Mesendoderm (in vitro differentiated cells): Measurements from ENCODE around the gene MTF2.

ENCODE experiments used
- DNase-seq: peaks from one replicate; pipeline ENCODE4 v3.0.0; 2013
- H2AK5ac ChIP-seq: 2 replicates; pipeline ENCODE4 v1.6.1; 2013; ENCODE audit warnings: low read length, inconsistent platforms
- H2BK120ac ChIP-seq: 2 replicates; pipeline ENCODE4 v1.6.1; 2013; ENCODE audit warnings: low read depth, mild to moderate bottlenecking, low read length, moderate library complexity, mixed read lengths
- H2BK15ac ChIP-seq: replicated peaks from 2 replicates; pipeline ENCODE4 v1.6.1; 2013; ENCODE audit warnings: low read depth, mild to moderate bottlenecking, moderate library complexity
- H2BK5ac ChIP-seq: 2 replicates; pipeline ENCODE4 v1.6.1; 2013; ENCODE audit warnings: low read length, inconsistent platforms
- H3K18ac ChIP-seq: 2 replicates; pipeline ENCODE4 v1.6.1; 2013; ENCODE audit warnings: mild to moderate bottlenecking, low read length, mixed read lengths
- H3K23ac ChIP-seq: one replicate; pipeline ENCODE4 v1.6.1; 2013; ENCODE audit warnings: low read length
- H3K27ac ChIP-seq: 2 replicates; pipeline ENCODE4 v1.5.1; 2013; ENCODE audit warnings: low read depth, mild to moderate bottlenecking, inconsistent platforms, low read length, moderate library complexity
- H3K27me3 ChIP-seq: 2 replicates; pipeline ENCODE4 v1.6.1; 2013; ENCODE audit warnings: low read length, control low read depth, mild to moderate bottlenecking, inconsistent platforms; ENCODE audit not compliant: insufficient read depth, poor library complexity
- H3K36me3 ChIP-seq: 2 replicates; pipeline ENCODE4 v1.6.1; 2013; ENCODE audit warnings: low read length, inconsistent platforms; ENCODE audit not compliant: control insufficient read depth, insufficient read depth
- H3K4ac ChIP-seq: one replicate; pipeline ENCODE4 v1.6.1; 2013; ENCODE audit warnings: low read depth, mild to moderate bottlenecking, low read length, moderate library complexity
- H3K4me1 ChIP-seq: 2 replicates; pipeline ENCODE4 v1.6.1; 2013; ENCODE audit warnings: low read depth, low read length, inconsistent platforms; ENCODE audit not compliant: control insufficient read depth
- H3K4me2 ChIP-seq: 2 replicates; pipeline ENCODE4 v1.6.1; 2013; ENCODE audit warnings: low read length
- H3K4me3 ChIP-seq: 2 replicates; pipeline ENCODE4 v1.5.1; 2013; ENCODE audit warnings: mild to moderate bottlenecking, low read length
- H3K56ac ChIP-seq: one replicate; pipeline ENCODE4 v1.6.1; 2013; ENCODE audit warnings: low read length
- H3K79me1 ChIP-seq: 2 replicates; pipeline ENCODE4 v1.6.1; 2013; ENCODE audit warnings: low read length, inconsistent platforms
- H3K79me2 ChIP-seq: 2 replicates; pipeline ENCODE4 v1.6.1; 2013; ENCODE audit warnings: mild to moderate bottlenecking, low read length; ENCODE audit not compliant: control insufficient read depth, insufficient read depth
- H3K9ac ChIP-seq: 2 replicates; pipeline ENCODE4 v1.6.1; 2013; ENCODE audit warnings: low read length, inconsistent platforms
- H4K5ac ChIP-seq: one replicate; pipeline ENCODE4 v1.6.1; 2013; ENCODE audit warnings: low read length
- H4K8ac ChIP-seq: one replicate; pipeline ENCODE4 v1.6.1; 2013; ENCODE audit warnings: low read depth, mild to moderate bottlenecking, control low read depth, low read length, moderate library complexity
- WGBS: extraction: QIAGEN DNeasy Blood & Tissue Kit; methylation state at CpG from one replicate; pipeline ENCODE4 v1.1.7; 2013; ENCODE audit warnings: low lambda C conversion rate, missing lambda C conversion rate; ENCODE audit not compliant: insufficient coverage; ENCODE audit errors: extremely low coverage; 5-methylcytosine and 5-hydroxymethylcytosine counted together

Gene MTF2

DNA sequence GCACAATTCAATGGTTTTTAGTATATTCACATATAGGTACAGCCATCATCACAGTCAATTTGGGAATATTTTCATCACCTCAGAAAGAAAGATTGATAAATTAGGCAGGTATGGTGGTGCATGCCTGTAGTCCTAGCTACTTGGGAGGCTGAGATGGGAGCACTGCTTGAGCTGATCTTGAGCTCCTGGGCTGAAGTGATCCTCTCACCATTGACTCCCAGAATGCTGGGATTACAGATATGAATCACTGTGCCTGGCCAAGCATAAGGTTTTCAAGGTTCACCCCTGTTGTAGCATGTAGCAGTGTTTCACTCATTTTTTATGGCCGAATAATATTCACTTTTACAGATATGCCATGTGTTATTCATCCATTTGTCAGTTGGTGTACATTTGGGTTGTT is 44.7 kb upstream of the MTF2 start:
- Histone ChIP-seq H3K27ac (no peak overlapping the region), H2BK15ac (no peak overlapping the region), H3K4ac (no peak overlapping the region), H4K5ac (no peak overlapping the region), H3K79me2 (no peaks in the 10 kb centered on the region), H2BK120ac (no peak overlapping the region), H3K23ac (no peak overlapping the region), H3K4me2 (no peak overlapping the region), H3K18ac (no peak overlapping the region), H3K9ac (no peak overlapping the region), H3K4me1 (no peaks in the 10 kb centered on the region), H3K79me1 (no peaks in the 10 kb centered on the region), H3K56ac (no peak overlapping the region), H3K27me3 (no peaks in the 10 kb centered on the region), H3K4me3 (no peak overlapping the region), H4K8ac (no peak overlapping the region), H2BK5ac (no peak overlapping the region), H2AK5ac (no peak overlapping the region), H3K36me3 (no peaks in the 10 kb centered on the region)
- DNase-seq, result no peak
- WGBS, result no CpG with 5 or more reads among the region's 1 CpG

DNA sequence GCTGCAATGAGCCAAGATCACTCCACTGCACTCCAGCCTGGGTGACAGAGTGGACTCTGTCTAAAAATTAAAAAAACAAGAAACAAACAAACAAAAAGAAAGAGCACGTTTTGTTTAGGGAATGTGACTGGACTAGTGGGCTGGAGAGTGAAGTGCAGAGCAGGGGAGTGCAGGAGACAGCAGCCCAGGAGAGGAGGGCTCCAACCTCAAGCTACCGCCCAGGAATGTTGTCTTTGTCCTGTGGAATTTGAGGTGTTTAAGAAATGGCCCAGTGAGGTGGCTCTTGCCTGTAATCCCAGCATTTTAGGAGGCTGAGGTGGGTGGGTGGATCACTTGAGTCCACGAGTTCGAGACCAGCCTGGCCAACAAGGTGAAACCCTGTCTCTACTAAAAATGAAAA is 42.4 kb upstream of the MTF2 start:
- Histone ChIP-seq H3K9ac (no peak overlapping the region), H3K4me2 (no peak overlapping the region), H3K4me1 (no peaks in the 10 kb centered on the region), H2BK5ac (no peak overlapping the region), H4K8ac (no peak overlapping the region), H3K56ac (no peak overlapping the region), H2AK5ac (no peak overlapping the region), H3K79me1 (no peaks in the 10 kb centered on the region), H3K36me3 (no peaks in the 10 kb centered on the region), H3K18ac (no peak overlapping the region), H3K4ac (no peak overlapping the region), H3K79me2 (no peaks in the 10 kb centered on the region), H3K27me3 (no peaks in the 10 kb centered on the region), H3K4me3 (no peak overlapping the region), H4K5ac (no peak overlapping the region), H3K27ac (no peak overlapping the region), H2BK15ac (no peak overlapping the region), H2BK120ac (no peak overlapping the region), H3K23ac (no peak overlapping the region)
- peak; percentile 81 for DNase-seq
- WGBS, result no CpG with 5 or more reads among the region's 4 CpGs

DNA sequence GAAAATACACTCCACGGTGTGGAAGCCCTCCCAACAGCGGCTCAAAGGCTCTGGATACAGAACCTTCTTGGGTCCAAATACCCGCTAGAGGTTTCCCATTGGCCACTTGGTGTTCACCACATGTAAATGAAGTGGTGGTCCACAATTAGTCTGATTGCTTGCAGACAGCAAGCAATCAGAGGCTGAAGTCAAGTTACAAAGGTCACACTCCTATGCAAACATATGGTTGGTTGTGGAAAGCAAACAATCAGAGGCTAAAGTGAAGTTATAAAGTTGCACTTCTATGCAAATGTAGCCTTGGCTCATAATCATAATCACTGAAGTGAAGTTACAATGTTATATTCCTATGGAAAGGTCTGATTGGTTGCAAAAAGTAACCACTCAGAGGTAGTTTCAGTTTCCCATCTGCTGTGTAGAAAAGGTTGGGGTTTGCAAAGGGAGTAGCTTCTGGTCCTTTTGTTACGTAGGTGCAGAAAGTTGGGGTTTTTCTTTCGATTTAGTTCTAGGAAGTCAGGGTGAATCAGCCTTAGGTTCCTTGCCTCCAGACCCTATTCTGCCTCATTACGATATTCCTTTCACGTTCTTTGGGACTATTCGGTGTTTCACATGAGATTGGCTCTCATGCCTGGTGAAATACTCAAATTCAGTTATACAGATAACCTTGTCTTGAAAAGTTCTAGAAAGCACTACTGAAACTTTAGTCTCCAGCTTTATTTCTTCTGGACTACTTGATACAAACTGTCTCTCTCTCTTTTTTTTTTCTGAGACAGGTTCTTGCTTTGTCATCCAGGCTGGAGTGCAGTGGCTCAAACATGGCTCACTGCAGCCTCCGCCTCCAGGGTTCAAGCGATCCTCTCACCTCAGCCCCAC is 36.7 kb upstream of the MTF2 start:
- Histone ChIP-seq H2BK120ac (no peak overlapping the region), H3K27ac (no peak overlapping the region), H3K36me3 (no peaks in the 10 kb centered on the region), H3K79me1 (no peaks in the 10 kb centered on the region), H3K4me1 (no peaks in the 10 kb centered on the region), H3K18ac (no peak overlapping the region), H2BK15ac (no peak overlapping the region), H3K27me3 (no peaks in the 10 kb centered on the region), H3K56ac (no peak overlapping the region), H2AK5ac (no peak overlapping the region), H2BK5ac (no peak overlapping the region), H3K4ac (no peak overlapping the region), H4K5ac (no peak overlapping the region), H3K9ac (no peak overlapping the region), H4K8ac (no peak overlapping the region), H3K79me2 (no peaks in the 10 kb centered on the region), H3K4me2 (no peak overlapping the region), H3K23ac (no peak overlapping the region), H3K4me3 (no peak overlapping the region)
- DNase-seq, result no peak
- WGBS, result no CpG with 5 or more reads among the region's 10 CpGs

- no peaks in the 10 kb centered on the region for H3K4me1 ChIP-seq
- H3K4ac ChIP-seq, result no peak overlapping the region
- WGBS, result no CpG with 5 or more reads among the region's 4 CpGs
- no peak overlapping the region for H3K9ac ChIP-seq
- no peak overlapping the region for H3K23ac ChIP-seq
- no peak overlapping the region for H3K4me3 ChIP-seq
- no peak overlapping the region for H2AK5ac ChIP-seq
- no peak for DNase-seq
- no peaks in the 10 kb centered on the region for H3K36me3 ChIP-seq
- H3K4me2 ChIP-seq, result no peak overlapping the region
- no peak overlapping the region for H4K8ac ChIP-seq
- no peak overlapping the region for H2BK5ac ChIP-seq
- no peak overlapping the region for H3K18ac ChIP-seq
- H3K79me1 ChIP-seq, result no peaks in the 10 kb centered on the region
- no peak overlapping the region for H3K27ac ChIP-seq
- H2BK120ac ChIP-seq, result no peak overlapping the region
- H3K56ac ChIP-seq, result no peak overlapping the region
- no peaks in the 10 kb centered on the region for H3K79me2 ChIP-seq
- H2BK15ac ChIP-seq, result no peak overlapping the region
- H4K5ac ChIP-seq, result no peak overlapping the region
- no peaks in the 10 kb centered on the region for H3K27me3 ChIP-seq
Observed at GRCh38 chr1:93043057-93043557, 36.0 kb upstream of the MTF2 start.

DNA sequence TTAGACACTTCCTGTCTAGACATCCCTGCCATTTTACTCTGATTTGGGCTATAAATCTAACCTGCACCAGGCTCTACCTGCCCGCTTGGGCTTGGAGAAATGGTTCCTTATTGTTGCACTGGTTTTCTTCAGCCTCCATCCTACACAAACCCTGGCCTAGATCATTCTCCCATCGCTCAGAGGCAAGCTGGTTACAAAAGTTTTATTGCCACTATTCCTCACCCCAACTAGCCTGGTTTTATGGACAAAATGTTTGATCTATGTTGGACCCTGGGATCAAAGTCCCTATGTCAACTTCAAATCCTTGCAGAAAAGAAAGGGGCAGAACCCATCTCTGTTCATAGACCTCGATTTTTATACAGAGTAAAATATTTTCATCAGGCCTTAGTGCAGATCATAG is 31.5 kb upstream of the MTF2 start:
- H3K36me3 ChIP-seq, result no peaks in the 10 kb centered on the region
- H2BK5ac ChIP-seq, result no peak overlapping the region
- no peak overlapping the region for H2BK120ac ChIP-seq
- no peak for DNase-seq
- no peak overlapping the region for H3K27ac ChIP-seq
- H3K79me2 ChIP-seq, result no peaks in the 10 kb centered on the region
- no peak overlapping the region for H3K56ac ChIP-seq
- WGBS, result no CpG with 5 or more reads among the region's 3 CpGs
- no peak overlapping the region for H3K4ac ChIP-seq
- no peak overlapping the region for H2AK5ac ChIP-seq
- H3K23ac ChIP-seq, result no peak overlapping the region
- no peaks in the 10 kb centered on the region for H3K4me1 ChIP-seq
- no peaks in the 10 kb centered on the region for H3K79me1 ChIP-seq
- H2BK15ac ChIP-seq, result no peak overlapping the region
- H4K5ac ChIP-seq, result no peak overlapping the region
- H3K27me3 ChIP-seq, result no peaks in the 10 kb centered on the region
- H3K4me3 ChIP-seq, result no peak overlapping the region
- H3K4me2 ChIP-seq, result no peak overlapping the region
- H3K9ac ChIP-seq, result no peak overlapping the region
- no peak overlapping the region for H4K8ac ChIP-seq
- H3K18ac ChIP-seq, result no peak overlapping the region

DNA sequence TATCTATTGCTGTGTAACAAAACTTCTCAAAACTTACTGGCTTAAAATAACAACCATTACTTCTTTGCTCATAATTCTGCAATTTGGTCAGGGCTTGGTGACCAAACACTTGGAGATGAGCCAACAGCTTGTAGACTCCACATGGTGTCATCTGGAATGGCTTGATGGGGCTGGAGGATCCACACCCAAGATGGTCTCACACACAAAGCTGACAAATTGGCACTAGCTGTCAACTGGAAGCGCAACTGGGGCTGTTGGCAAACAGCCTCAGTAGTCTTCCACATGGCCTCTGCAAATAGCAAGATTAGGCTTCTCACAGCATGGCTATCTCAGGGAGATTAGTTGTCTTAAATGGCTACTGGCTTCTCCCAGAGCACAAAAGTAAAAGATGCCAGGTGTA is 27.1 kb upstream of the MTF2 start:
- no peak overlapping the region for H2BK5ac ChIP-seq
- H4K5ac ChIP-seq, result no peak overlapping the region
- WGBS, result no CpG with 5 or more reads among the region's 1 CpG
- H2AK5ac ChIP-seq, result no peak overlapping the region
- H3K23ac ChIP-seq, result no peak overlapping the region
- H2BK15ac ChIP-seq, result no peak overlapping the region
- H3K27me3 ChIP-seq, result no peaks in the 10 kb centered on the region
- H3K4me2 ChIP-seq, result no peak overlapping the region
- H3K36me3 ChIP-seq, result no peaks in the 10 kb centered on the region
- no peak overlapping the region for H2BK120ac ChIP-seq
- H3K79me1 ChIP-seq, result no peaks in the 10 kb centered on the region
- H3K18ac ChIP-seq, result no peak overlapping the region
- no peak overlapping the region for H3K4ac ChIP-seq
- no peak overlapping the region for H3K9ac ChIP-seq
- no peaks in the 10 kb centered on the region for H3K79me2 ChIP-seq
- H4K8ac ChIP-seq, result no peak overlapping the region
- no peak overlapping the region for H3K56ac ChIP-seq
- no peak overlapping the region for H3K4me3 ChIP-seq
- no peak overlapping the region for H3K27ac ChIP-seq
- no peaks in the 10 kb centered on the region for H3K4me1 ChIP-seq
- peak; percentile 6 for DNase-seq
